BLaER1 treated with 17β-estradiol and CSF1 and Interleukin-3, amounts not matched to agents 10 nM and 100 nM (cell line): ENCODE data around the gene TUBG1.
"Not testable (repeated sequence)": the region's sequence is repeated elsewhere in the genome, so short reads cannot be mapped to it uniquely, and the experiment has no call there.

Experiments used
- H3K27ac ChIP-seq, 11 experiments: shearing (Covaris generic); formaldehyde crosslinking; 2 replicates each; pipeline ENCODE4 v1.8.1; 2022
- H3K27me3 ChIP-seq, 11 experiments: shearing (Covaris generic); formaldehyde crosslinking; 2 replicates each; pipeline ENCODE4 v1.8.1; 2022
- H3K36me3 ChIP-seq, 11 experiments: shearing (Covaris generic); formaldehyde crosslinking; 2 replicates each; pipeline ENCODE4 v1.8.1; 2022
- H3K4me1 ChIP-seq, 10 experiments: shearing (Covaris generic); formaldehyde crosslinking; 2 replicates each; pipeline ENCODE4 v1.8.1; 2022
- H3K4me2 ChIP-seq, 11 experiments: shearing (Covaris generic); formaldehyde crosslinking; 2 replicates each; pipeline ENCODE4 v1.8.1; 2022
- H3K4me3 ChIP-seq, 10 experiments: shearing (Covaris generic); formaldehyde crosslinking; 2 replicates each; pipeline ENCODE4 v1.8.1; 2022
- H3K9ac ChIP-seq, 11 experiments: shearing (Covaris generic); formaldehyde crosslinking; 2 replicates each; pipeline ENCODE4 v1.8.1; 2022
- H3K9me3 ChIP-seq, 11 experiments: shearing (Covaris generic); formaldehyde crosslinking; replicated peaks in 1 of 11; 2 replicates each; pipeline ENCODE4 v1.8.1; 2022
- H4K20me1 ChIP-seq, 11 experiments: shearing (Covaris generic); formaldehyde crosslinking; 2 replicates each; pipeline ENCODE4 v1.8.1; 2022
- Cebpa-rat ChIP-seq, 11 experiments: shearing (Covaris generic); IDR thresholded peaks; 2 replicates each; pipeline ENCODE4 v1.8.1; 2022

The TUBG1 gene

GRCh38 chr17:42655528-42655927 lies 46.0 kb downstream of the TUBG1 start:
- no peaks in the 10 kb centered on the region for H3K36me3 ChIP-seq
- H3K9ac ChIP-seq, result no peak overlapping the region
- H3K27ac ChIP-seq, result no peak overlapping the region
- no peaks in the 10 kb centered on the region for H4K20me1 ChIP-seq
- peak overlapping the region in 9 of 11 experiments; percentile 6 to 56 (median 32); a peak in 14 of 22 replicates for H3K4me2 ChIP-seq
- peaks cover 0 to 8% (median 0%) of the 10 kb centered on the region in 11 experiments; a peak in 1 of 22 replicates for H3K27me3 ChIP-seq
- H3K9me3 ChIP-seq, result peaks cover 0 to 8% (median 0%) of the 10 kb centered on the region in 11 experiments; a peak in 3 of 22 replicates
- no peak overlapping the region for H3K4me3 ChIP-seq
- no peak for TF ChIP-seq Cebpa-rat (IDR thresholded peaks at IDR 0.05)
- peaks cover 10 to 28% (median 21%) of the 10 kb centered on the region in 10 experiments; a peak in 19 of 20 replicates for H3K4me1 ChIP-seq

- no peak overlapping the region for H3K9ac ChIP-seq
- TF ChIP-seq Cebpa-rat (IDR thresholded peaks at IDR 0.05), result no peak
- peaks cover 0 to 8% (median 0%) of the 10 kb centered on the region in 11 experiments; a peak in 1 of 22 replicates for H3K27me3 ChIP-seq
- H3K9me3 ChIP-seq, result peaks cover 0 to 8% (median 0%) of the 10 kb centered on the region in 11 experiments; a peak in 3 of 22 replicates
- H3K27ac ChIP-seq, result no peak overlapping the region
- H3K4me2 ChIP-seq, result peak overlapping the region in 5 of 11 experiments; percentile 87 to 100 (median 98); a peak in 3 of 22 replicates
- no peak overlapping the region for H3K4me3 ChIP-seq
- H3K4me1 ChIP-seq, result peaks cover 13 to 28% (median 21%) of the 10 kb centered on the region in 10 experiments; a peak in 19 of 20 replicates
- peaks cover 0 to 17% (median 6%) of the 10 kb centered on the region in 11 experiments; a peak in 10 of 22 replicates for H3K36me3 ChIP-seq
- H4K20me1 ChIP-seq, result no peaks in the 10 kb centered on the region
Observed at GRCh38 chr17:42657824-42658588, 48.5 kb downstream of the TUBG1 start.

GRCh38 chr17:42659079-42659931 lies 49.8 kb downstream of the TUBG1 start, which contains the start of gene TUBG2:
TUBG2 (plus strand) TSS chr17:42659284; CDS start chr17:42659504, 220 bp downstream.
- Histone ChIP-seq H3K4me1 (peaks cover 13 to 28% (median 21%) of the 10 kb centered on the region in 10 experiments; a peak in 19 of 20 replicates), H3K4me3 (peak within 1 kb of the TSS; percentile 59 to 87 (median 70)), H3K27me3 (0 out of 22 replicates have a peak, but pooled peaks cover 0 to 1% (median 0%) of the 10 kb centered on the region in 11 experiments), H3K27ac (peak within 1 kb of the TSS in 10 of 11 experiments; percentile 1 to 64 (median 48); a peak in 17 of 22 replicates), H3K9ac (peak within 1 kb of the TSS; percentile 66 to 81 (median 76)), H3K9me3 (peaks cover 0 to 8% (median 0%) of the 10 kb centered on the region in 11 experiments; a peak in 3 of 22 replicates), H3K4me2 (peak within 1 kb of the TSS; percentile 87 to 100 (median 98)), H3K36me3 (peaks cover 4 to 28% (median 14%) of the 10 kb centered on the region in 11 experiments; a peak in 12 of 22 replicates), H4K20me1 (no peaks in the 10 kb centered on the region)
- TF ChIP-seq Cebpa-rat (IDR thresholded peaks at IDR 0.05), result no peak

GRCh38 chr17:42659932-42660274 lies 50.4 kb downstream of the TUBG1 start:
- Histone ChIP-seq H3K9ac (peak overlapping the region in 3 of 11 experiments; percentile 76 to 79 (median 79); a peak in 5 of 22 replicates), H3K36me3 (peaks cover 4 to 32% (median 14%) of the 10 kb centered on the region in 11 experiments; a peak in 12 of 22 replicates), H3K4me1 (peaks cover 13 to 28% (median 21%) of the 10 kb centered on the region in 10 experiments; a peak in 19 of 20 replicates), H3K4me2 (peak overlapping the region; percentile 87 to 100 (median 98); a peak in 18 of 22 replicates), H3K4me3 (peak overlapping the region in 8 of 10 experiments; percentile 64 to 87 (median 71); a peak in 10 of 20 replicates)
- H3K27me3 ChIP-seq, H3K9me3 ChIP-seq, H3K27ac ChIP-seq, H4K20me1 ChIP-seq: not testable (repeated sequence)

GRCh38 chr17:42660692-42661345 lies 51.3 kb downstream of the TUBG1 start:
- peak overlapping the region in 5 of 11 experiments; percentile 17 to 68 (median 40); a peak in 7 of 22 replicates for H3K4me2 ChIP-seq
- no peak for TF ChIP-seq Cebpa-rat (IDR thresholded peaks at IDR 0.05)

More at GRCh38 chr17:42660692-42661345, 51.3 kb downstream of the TUBG1 start:
- Histone ChIP-seq H3K9me3 (peaks cover 0 to 8% (median 0%) of the 10 kb centered on the region in 11 experiments; a peak in 3 of 22 replicates), H3K36me3 (peaks cover 9 to 41% (median 18%) of the 10 kb centered on the region in 11 experiments; a peak in 19 of 22 replicates), H3K27me3 (no peaks in the 10 kb centered on the region), H3K4me3 (no peak overlapping the region), H3K27ac (no peak overlapping the region), H3K9ac (no peak overlapping the region), H3K4me1 (peaks cover 12 to 23% (median 16%) of the 10 kb centered on the region in 10 experiments; a peak in 19 of 20 replicates), H4K20me1 (peaks cover 0 to 4% (median 0%) of the 10 kb centered on the region in 11 experiments; a peak in 1 of 22 replicates)
